ENCODE measurements around the gene TBX2.
"Not testable (repeated sequence)": the region's sequence is repeated elsewhere in the genome, so short reads cannot be mapped to it uniquely, and the experiment has no call there.

TBX2 gene

DNA sequence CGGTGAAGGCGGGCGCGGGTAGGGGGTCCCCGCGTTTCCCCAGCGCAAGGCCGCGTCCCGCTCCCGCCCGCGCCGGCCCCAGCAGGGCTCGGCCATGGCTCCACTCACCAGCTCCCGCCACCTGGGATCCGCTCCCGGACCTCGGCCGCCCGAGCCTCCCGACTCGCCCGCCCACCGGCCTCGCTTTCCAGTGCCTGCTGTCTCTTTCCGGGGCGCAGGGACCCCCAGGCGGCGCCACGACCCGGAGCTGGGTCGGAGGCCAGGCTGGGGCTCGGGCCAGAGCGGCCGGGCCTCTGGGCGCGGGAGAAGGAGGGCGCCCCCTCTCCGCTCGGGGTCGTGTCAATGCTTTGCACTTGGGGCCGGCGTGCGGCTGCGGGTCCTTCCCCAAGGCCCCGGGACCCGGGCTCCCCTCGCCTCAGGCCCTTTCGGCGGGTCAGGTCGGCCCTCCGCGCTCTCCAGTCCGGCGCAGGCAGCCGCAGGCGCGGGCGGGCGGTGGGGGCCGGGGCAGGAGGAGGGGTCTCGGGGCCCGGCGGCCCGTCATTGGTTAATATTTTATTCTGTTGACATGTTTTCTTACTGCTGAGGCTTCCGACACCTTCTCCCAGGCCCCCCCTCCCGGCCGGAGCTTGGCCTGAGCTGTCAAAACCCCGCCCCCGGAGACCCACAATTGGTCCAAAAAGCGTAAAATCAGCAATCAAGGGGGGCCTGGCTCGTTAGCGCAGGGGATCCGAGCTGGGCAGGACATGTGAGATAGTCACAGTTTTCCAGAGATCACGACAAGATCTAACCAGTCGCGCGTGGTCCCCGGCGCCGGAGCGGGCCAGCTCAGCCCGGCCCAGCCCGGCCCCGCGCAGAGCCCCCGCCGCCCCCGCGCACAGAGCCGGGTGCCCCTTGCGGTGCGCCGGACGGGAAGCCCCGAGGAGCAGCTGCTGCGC, at the start of gene TBX2:
TSS of gene TBX2 (plus strand) at position 713 of the 935 bp plus-strand sequence. CDS start 334 bp downstream, outside the sequence.
- no peak for DNase-seq

DNA sequence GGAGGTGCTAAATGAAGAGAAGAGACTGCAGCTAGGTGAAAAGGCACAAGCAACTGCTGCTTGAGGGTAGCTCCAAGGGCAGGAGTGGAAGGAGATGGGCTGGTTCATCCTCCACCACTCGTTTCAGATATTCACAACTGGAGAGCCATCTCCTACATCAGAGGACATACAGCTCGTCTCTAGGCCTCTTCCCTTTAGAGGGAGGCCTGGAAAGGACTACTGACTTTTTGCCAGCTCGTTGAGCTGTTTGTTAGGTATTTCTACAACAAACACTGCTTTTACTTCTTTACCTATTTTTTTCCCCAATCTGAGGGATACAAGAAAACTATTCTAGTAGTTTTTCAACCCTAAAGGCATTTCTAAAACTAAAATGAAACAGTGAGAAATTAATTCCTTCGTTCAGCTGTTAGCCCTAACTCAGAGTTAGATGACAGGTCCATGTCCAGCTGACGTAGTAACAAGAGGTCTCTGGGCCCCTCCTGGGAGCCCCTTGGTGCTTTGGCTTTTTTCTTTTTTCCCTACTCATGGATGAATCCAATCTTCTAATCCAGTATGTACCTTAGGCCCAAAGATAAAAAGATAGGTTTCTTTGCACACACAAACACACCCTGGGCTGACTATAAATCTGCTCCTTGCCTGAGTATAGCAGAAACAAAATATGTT, 47.8 kb upstream of the TBX2 start:
- DNase-seq, result no peak

DNA sequence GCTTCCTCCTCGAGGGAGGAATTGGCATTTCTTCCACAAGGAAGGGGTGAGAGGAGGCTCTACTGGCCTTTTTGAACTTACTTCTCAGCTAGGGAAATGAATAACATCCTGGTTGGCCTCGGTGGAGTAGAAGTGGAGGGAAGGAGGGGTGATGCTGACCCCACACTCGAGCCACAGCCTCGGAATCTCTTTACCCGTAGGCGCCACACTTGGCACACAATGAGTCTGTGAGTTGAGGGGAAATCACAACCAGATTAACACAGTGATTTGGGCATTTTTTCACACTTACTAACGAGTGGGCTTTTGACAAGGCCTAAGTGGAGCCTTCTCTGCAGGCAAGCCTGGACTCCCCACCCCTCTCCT, 47.3 kb upstream of the TBX2 start:
- no peak for DNase-seq

DNA sequence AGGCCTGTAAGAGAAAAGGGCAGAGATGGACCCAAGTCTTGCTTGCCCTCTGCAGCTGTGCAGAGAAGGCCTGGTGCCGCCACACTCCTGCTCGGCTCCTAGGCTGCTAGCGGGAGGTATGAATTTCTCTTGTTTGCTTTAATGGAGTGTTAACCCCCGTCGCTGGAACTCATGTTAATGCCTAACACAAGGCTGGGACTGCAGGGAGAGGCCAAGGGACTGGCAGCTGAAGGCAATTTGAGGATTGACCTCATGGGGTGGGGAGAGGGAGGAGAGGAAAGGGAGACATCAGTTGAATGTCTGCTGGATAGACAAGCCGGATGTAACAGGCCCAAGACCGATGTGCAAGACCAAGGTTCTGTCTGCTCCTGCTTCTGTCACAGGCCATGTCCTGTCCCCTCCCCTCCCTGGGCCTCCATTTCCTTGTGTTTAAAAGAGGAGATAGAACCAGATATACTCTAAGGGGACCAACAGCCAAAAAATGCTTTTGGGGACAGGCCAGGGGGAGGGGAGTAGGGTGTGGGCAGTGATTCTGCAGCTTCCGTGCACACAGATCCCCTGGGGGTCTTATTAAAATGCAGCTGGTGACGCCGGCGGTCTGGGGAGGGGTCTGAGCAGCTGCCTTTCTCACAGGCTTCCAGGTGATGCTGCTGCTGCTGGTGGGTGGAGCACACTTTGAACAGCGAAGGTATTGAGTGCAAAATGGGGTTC, 46.7 kb upstream of the TBX2 start:
- DNase-seq, result no peak

DNA sequence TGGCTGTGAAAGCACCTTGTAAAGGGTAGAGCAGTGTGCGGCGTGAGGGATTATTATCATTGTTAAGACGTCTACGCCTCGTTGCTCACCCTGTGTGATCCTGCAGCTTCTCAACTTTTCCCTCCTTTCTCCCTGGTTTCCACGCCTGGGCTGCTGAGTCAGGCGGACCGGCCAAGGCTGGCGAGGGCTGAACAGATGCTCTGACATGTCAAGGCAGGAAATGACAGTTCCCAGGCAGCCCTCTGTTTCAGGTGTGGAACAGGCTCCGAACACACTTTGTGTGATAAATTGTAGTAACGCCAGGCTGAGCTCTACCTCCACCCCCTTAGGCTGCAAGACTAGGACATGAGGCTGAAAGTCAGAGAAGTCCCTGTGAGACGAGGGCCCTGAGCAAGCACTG, 46.0 kb upstream of the TBX2 start:
- no peak for DNase-seq

DNA sequence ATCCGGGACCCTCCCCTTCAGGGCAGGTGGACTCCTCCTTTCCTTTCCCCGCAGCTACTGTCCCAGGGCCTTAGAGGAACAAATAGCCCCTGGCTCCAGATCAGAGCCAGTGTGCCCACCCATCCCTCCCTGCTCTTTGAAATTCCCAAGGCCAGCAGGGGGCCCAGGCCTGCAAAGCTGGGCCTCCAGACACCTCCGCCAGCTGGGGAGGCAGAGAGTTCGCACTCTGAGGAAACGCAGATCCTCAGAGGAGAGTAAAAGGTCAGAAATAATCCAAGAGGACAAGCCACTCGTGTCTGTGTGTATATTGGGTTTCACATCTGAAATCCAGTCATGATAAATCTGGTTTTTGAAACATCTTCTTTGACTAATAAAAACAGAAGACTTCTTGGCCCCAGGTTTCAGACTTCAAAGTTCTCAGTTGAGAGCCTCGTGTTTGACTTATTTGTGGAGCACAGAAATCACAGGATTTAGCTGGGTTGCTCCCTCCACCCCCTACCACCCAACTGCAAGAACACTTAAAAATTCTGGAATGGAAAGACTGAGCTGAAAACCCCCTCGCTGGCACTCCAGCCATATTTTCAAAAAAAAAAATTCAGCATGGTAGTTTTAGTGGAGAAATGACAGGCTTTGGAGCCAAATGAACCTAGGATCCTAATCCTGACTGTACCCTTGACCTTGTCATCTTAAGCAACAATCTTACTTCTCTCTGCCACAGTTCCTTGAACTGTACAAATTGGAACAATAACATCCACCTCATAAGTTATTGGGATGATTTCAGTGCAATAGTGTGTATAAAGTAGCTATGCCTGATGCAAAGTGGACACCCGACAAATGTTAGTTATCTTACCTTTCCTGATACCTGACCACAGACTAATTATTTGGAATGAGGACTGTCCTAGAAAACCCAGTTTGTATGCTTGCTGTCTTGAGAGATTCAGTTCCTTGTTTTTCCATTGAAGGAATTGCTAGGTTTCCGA, 44.5 kb upstream of the TBX2 start:
- no peak for DNase-seq

DNA sequence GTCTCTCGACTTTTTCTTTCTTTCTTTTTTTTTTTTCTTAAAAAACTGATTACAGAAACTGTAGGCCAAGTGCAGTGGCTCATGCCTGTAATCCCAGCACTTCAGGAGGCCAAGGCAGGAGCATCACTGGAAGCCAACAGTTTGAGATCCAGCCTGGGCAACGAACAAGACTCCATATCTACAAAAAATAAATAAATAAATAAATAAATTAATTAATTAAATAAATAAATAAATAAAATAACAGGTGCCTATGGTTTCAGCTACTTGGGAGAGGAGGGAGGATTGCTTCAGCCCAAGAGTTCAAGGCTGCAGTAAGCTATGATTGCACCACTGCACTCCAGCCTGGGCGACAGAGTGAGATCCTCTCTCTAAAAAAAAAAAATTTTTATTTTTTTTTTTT, 42.6 kb upstream of the TBX2 start:
- DNase-seq, result not testable (repeated sequence)

DNA sequence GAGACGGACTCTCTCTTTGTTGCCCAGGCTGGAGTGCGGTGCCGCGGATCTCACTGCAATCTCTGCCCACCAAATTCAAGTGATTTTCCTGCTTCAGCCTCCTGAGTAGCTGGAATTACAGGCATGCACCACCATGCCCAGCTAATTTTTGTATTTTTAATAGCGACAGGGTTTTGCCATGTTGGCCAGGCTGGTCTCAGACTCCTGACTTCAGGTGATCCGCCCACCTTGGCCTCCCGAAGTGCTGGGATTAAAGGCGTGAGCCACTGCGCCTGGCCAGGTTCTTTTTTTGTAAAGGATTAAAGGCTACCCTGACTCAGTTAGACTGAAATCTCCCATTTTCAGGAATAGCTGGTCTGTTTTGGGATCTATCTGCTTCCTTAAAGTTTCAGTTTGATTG, 40.1 kb upstream of the TBX2 start:
- DNase-seq, result not testable (repeated sequence)

DNA sequence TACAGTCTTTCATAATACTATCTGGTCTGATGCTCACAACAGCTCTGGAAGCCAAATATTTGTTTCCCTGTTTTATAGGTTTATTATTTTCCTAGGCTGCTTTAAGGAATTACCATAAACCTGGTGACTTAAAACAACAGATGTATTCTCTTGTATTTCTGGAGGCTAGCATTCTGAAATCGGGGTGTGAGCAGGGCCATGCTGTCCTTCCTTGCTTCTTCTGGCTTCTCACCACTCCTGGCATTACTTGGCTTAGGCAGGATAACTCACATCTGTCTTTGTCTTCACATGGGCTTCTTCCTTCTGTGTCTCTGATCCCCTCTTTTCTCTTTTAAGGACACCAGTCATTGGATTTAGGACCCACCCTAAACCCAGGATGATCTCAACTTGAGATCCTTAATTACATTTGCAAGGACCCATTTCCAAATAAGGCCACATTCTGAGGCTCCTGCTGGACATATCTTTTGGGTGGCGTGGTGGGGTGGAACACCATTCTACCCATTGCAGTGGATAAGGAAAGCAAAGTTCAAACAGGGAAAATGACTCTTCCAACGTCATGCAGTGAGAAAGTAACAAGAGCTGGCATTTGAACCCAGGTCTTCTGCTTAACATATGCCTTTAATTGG, 39.2 kb upstream of the TBX2 start:
- no peak for DNase-seq

DNA sequence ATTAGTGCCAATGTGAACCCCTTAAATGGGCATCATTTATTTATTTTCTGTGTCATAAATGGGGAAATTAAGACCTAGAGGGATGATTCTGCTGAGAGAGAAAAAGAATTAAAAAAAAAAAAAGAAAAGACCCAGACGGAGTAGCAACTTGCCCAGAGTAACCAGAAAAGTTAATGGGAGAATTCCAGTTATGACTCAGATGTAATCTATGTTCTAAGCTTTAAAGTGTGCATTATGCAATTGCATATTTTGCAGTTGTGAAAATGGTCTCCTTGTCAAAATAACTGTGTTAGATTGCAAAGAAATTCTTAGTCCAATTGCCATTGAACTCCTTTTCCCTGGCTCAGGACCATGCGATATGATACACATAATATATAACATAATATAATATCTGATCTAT, 38.6 kb upstream of the TBX2 start:
- DNase-seq, result no peak

DNA sequence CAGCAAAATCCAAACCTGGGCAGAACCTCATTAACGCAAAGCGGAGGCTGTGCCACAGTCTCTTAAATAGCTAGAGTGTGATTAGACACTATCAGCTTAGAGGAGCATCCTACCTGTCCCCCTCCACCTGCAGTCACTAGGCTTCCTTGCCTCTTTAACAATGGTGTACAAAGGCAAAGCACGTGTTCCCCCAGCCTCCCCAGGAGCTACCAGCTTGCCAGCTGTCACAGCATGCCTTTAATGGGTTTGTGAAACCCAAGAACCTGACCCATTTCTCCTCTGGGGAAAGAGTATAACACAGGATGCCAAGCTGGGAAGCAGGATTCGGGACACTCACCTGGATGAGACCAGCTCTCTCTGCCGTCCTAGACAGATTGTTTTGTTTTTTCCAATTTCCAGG, 37.2 kb upstream of the TBX2 start:
- DNase-seq, result peak; percentile 59

DNA sequence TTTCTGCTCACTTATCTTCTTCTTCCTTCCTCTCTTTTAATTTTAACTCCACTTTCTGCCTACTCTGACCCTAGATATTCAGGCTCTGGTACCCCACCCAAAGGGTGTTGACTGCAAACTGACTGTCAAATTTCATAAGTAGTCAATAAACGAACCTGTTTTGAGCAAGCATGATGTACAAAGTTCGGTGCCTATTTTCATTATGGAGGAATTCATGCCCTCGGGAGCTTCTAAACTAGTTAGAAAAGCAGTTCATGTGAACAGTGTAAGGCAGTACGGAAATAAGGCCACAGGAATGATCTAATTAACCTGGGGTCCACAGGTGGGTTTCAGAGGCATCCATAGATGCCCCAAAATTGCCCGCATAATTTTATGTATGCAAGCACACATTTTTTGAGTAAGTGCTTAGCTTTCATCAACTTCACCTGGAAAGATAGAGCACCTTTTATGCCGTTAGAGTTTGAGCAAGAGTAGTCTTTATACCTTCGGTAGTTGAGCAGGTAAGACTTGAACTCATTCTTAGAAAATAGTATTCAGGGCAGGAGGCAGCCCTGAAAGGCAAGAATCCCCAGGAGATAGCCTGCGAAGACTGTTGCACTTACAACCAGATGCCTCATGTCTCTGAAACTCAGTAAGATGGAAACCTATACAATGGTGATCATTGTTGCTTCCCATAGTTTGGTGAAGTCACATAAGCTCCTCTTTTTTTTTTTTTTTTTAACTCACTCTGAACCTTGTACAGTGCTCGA, 36.6 kb upstream of the TBX2 start:
- no peak for DNase-seq

DNA sequence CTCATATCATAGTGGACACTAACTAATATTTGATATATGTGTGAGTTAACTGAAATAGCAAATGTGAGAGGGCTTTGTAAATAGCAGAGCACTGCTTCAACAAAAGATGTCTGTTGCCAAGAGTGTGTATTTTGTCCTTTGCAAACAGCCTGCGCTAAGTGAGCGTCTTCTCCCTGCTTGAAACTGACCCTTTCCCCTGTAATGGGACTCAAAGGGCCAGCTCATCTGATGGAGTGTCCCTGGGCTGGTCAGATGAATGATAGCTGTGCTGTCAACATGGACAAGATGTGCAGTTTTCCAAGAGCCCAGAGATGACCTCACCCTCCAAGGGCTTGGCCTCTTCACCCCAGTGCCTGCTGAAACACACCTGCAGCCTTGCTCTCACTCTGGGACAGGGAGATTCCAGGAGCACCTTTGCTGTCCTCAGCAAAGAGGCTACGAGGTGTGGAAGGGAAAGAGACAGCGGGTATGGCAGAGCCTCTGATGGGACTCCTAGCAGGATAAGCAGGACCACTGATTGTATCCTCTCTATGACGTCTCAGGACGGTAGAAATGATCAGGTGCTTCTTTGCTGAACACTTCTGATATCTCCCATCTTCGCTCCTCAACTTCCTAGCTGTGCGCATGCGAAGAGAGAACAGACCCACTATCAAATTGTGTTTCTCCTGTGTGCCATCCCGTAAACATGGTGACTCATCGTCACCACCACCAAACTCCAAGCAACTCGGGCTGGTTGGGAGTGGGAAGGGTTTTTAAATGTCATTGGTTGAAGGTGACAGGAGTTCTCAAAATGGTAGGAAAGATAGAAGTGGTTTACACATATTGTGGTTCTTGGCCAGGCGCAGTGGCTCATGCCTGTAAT, 35.8 kb upstream of the TBX2 start:
- DNase-seq, result no peak

DNA sequence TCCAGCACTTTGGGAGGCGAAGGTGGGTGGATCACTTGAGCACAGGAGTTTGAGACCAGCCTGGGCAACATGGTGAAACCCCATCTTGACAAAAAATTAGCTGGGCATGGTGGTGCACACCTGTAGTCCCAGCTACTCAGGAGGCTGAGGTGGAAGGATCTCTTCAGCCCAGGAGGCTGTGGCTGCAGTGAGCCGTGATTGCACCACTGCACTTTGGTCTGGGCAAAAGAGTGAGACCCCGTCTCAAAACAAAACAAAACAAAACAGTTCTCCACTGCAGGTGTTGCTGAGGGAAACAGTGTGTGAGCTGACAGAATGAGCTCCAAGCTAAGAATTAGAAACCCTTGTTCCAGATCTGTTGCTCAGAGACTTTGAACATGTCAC, 35.2 kb upstream of the TBX2 start:
- no peak for DNase-seq

DNA sequence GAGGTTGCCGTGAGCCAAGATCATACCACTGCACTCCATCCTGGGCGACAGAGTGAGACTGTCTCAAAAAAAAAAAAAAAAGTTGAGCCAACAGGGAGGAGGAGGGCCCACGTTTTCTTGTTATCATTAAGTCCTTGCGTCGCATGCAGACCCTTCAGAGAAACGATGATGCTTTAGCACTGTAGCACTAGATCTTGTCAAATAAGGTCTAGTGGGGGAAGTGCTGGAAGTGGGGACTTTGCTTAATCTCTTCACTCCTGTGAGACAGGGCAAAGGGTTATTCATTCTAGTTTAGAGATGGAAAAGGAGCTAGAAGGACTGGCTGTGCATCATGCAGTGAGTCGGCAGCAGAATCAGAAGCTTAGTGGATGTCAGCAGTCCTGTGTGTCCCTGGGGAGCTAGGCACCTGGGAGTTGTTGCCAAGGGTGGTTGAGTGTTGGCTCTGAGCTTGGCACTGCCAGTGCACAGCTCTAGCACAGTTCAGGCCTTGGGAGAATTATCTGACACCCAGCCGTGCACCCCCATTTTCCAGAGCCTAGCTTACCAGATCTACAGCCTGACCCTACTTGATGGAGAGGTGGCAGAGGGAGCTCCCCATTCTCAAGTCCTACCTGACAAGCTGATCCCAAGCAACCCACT, 33.4 kb upstream of the TBX2 start:
- no peak for DNase-seq

DNA sequence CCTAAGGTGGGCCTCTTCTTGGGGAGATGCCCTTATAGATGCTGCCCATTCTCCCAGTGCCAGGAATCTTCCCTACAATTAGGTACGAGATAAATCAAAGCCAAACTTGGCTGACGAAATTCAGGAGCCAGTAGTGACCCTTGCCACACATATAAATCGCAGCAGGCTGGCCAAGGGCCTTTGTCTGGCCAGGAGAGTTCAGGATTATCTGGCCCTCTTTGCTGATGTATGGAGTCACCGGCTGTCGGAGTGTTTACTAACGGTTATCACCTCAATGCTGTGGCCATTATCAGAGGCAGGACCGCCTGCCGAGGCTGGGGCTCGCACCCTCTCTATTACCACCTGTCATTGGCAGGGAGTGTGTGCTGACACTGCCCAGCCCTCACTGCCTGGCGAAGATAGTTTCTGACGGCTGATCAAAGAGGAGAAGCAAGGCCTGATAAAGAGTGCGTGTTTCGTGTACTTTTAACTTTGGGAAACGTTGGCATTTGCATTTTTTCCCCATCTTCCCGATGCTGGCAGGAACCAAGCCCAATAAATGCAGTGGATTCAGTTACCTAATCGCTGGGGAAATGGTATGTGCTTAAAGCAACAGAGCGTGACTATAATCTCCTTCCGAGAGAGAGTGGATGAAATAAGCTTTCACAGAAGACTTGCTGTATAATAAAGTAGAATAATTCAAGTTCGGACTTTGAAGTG, 32.8 kb upstream of the TBX2 start:
- DNase-seq, result peak; percentile 44

DNA sequence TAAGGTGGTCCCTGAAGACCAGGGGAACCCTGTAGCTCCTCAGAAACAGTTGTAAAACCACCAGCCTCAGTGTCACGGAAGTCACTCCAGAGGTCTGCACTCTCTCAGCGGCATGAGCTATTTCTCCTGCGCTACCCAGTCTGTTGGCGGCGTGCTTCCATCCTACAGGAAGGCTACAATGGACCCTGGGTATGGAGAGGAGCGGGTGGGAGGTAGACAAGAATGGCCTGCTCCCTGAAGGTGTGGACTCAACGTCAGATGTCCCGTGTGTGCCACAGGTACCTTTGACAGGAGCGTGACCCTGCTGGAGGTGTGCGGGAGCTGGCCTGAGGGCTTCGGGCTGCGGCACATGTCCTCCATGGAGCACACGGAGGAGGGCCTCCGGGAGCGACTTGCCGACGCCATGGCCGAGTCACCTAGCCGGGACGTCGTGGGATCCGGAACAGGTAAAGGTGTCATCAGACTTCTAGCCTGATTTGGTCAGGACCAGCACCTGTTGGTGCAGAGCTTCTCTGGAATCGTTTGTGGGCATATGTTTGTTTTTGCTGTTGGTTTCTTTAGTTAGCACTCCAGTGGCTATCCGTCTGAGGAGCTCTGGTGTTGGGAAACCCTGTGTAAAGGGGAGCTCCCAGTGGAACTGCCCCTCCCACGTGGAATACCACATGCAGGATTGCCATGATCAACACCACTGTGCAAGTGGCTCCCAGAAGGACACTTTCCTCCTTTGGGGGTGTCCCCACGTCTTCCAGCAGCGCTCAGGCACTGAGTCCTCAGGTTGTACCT, 31.4 kb upstream of the TBX2 start:
- DNase-seq, result no peak

DNA sequence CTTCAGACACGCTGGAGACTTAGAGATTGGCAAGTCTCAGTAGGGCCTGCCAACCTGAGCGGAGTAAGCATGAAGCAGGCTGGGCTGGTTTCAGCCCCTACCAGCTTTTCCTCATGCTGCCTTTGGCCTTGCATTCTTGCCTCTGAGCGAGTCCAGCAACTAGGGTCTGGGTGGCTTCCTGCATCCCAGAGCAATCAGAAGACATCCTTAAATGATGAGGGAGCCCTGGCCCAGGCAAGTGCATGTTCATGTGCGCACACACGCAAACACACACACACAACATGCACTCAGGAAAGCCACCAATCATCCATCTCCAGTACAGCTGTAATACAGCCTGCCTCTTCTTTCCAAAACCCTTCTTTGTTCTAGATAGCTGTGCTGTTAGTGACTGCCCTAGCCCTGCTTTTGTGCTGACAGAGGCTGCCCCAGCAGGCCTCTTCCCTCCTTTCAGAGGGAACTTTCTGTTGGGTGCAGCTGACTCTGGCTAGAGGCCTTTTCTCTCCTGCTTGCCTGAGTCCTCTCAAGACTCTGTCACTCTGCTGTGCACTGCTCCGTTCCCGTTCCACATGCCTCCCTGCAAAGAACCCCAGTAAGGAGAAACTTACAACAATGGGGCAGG, 30.7 kb upstream of the TBX2 start:
- DNase-seq, result no peak

All from NCI-H2081 treated with DMSO at 0.1 percent for 48 hours (cell line).